22Rv1 (cell line): Measurements from ENCODE around the gene NIPSNAP2.

Experiments used
- H3K27ac ChIP-seq: fragments of 450-650 bp; 2 replicates; pipeline ENCODE4 v1.5.1; 2017
- CTCF ChIP-seq: fragments of 450-650 bp; IDR thresholded peaks from 2 replicates; pipeline ENCODE4 v1.5.1; 2017; ENCODE audit warnings: mild to moderate bottlenecking
- ZFX ChIP-seq: fragments of 450-650 bp; IDR thresholded peaks from 2 replicates; pipeline ENCODE4 v1.6.1; 2017; ENCODE audit warnings: antibody characterized with exemption, borderline replicate concordance

Gene NIPSNAP2

DNA sequence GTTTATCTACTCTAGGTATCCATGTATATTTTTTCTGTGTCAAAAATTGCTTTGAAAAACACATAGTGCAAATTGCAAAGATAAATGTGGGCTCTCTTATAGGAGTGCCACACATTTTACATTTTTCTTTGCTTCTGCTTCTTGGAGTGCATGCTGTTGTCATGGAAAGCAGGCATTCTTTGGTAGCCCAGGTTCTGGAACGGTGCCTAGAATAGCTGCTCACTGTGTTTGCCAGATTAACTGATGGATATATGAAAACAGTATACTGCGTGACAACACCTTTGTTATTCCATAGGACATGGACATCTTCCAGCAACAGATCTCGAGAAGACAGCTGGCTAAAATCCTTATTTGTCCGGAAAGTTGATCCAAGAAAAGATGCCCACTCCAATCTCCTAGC lies 13.4 kb downstream of the NIPSNAP2 start:
- TF ChIP-seq CTCF (no peak), ZFX (no peak)
- no peak overlapping the region for H3K27ac ChIP-seq

GRCh38 chr7:55980266-55980665 lies 15.9 kb downstream of the NIPSNAP2 start:
- no peak for TF ChIP-seq CTCF
- no peak for TF ChIP-seq ZFX
- no peak overlapping the region for H3K27ac ChIP-seq

DNA sequence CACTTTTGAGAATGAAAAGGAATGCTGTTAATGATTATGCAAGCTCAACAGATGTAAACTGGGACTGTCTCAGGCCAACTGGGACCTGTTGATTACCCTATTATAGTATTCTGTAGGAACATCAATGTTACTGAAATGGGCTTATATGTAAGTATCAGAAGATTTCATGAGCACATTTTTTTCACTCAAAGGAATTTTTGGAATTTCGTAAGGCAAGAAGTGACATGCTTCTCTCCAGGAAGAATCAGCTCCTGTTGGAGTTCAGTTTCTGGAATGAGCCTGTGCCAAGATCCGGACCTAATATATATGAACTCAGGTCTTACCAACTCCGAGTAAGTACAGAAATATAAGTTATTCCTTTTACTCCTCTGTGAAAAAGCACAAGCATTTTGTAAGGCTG lies 19.2 kb downstream of the NIPSNAP2 start:
- TF ChIP-seq ZFX (no peak), CTCF (no peak)
- no peak overlapping the region for H3K27ac ChIP-seq

DNA sequence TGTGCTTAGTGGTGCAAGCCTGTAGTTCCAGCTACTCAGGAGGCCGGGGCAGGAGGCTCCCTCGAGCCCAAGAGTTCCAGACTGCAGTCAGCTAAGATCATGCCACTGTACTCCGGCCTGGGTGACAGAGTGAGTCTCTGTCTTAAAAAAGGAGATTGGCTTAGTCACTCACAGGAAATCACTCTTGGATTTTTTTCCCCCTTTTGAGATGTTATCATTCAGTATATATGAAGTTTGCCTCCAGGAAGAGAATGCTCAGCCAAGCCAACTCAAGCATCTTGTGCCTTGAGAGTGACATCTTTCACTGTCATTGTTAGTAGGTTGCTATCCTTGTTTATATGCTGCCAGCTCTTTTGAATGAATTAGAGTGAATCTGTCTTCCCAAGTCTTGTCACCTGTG lies 28.0 kb downstream of the NIPSNAP2 start:
- no peak overlapping the region for H3K27ac ChIP-seq
- no peak for TF ChIP-seq CTCF
- no peak for TF ChIP-seq ZFX

DNA sequence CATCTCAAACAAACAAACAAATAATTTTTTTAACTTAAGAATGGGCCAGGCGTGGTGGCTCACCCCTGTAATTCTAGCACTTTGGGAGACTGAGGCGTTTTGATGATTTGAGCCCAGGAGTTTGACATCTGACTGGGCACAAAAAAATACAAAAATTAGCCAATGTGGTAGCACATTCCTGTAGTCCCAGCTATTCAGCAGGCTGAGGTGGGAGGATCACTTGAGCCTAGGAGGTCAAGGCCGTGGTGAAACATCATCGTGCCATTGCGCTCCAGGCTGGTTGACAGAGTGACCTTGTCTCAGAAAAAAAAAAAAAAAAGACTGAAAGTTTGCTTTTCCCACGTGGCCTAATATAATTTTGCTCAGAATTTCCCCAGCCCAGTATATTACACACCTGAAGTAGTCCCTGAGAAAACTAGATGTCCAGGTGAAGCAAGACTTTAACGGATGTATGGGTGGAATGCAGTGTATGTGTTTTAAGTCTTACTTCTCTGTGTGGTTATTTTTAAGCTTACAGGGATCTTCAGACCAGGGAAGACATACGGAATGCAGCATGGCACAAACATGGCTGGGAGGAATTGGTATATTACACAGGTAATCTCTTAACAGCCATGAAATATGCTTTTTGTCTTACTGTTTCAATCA lies 32.6 kb downstream of the NIPSNAP2 start:
- H3K27ac ChIP-seq = no peak overlapping the region
- TF ChIP-seq CTCF (no peak), ZFX (no peak)

GRCh38 chr7:56003749-56004148 lies 39.4 kb downstream of the NIPSNAP2 start:
- no peak overlapping the region for H3K27ac ChIP-seq
- no peak for TF ChIP-seq ZFX

- H3K27ac ChIP-seq = no peak overlapping the region
- TF ChIP-seq ZFX (no peak), CTCF (no peak)
Measured at GRCh38 chr7:56007167-56007652, 42.8 kb downstream of the NIPSNAP2 start.

DNA sequence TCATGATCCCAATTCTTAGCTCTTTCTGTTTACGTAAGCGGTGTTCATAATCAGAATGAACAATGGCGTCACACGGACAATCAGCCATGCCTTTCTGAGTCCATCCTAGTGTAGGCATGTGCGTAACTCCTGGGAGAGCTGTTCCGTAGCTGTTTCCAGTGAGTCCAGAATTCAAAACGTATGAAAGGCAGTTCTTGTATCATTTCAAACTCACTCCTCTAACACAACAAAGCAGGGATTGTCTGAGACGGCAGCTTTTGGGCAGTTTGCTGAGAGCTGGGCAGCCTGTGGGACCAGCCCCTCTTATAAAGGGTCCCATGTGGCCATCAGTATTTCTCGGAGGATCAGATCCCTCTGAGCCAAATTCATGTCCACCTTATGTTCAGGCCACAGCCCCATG lies 43.5 kb downstream of the NIPSNAP2 start:
- no peak for TF ChIP-seq CTCF
- no peak for TF ChIP-seq ZFX
- no peak overlapping the region for H3K27ac ChIP-seq
